Neural cell (in vitro differentiated cells): Measurements from ENCODE around the gene OPN5. TPM values are rescaled to one million over a fixed set of nuclear protein-coding genes. Genes with fewer than 3 reads are reported as not detected.

Experiments used
- H2AFZ ChIP-seq: fragments of 200-600, 300-800 bp; sonication (generic), shearing (Covaris generic); 2 replicates; pipeline ENCODE4 v1.6.0; 2014; ENCODE audit warnings: low read depth, mild to moderate bottlenecking, antibody characterized with exemption, low read length, moderate library complexity
- H3F3A ChIP-seq: fragments of 200-600 bp; shearing (Covaris generic); 2 replicates; pipeline ENCODE4 v1.6.1; 2016; ENCODE audit warnings: mild to moderate bottlenecking, moderate library complexity, mixed read lengths, antibody characterized with exemption, low read length; ENCODE audit not compliant: insufficient read depth, poor library complexity, severe bottlenecking
- H3K27ac ChIP-seq: fragments of 200-600, 300-800 bp; sonication (generic), shearing (Covaris generic); 2 replicates; pipeline ENCODE4 v1.5.1; 2014; ENCODE audit warnings: mild to moderate bottlenecking, low read length, moderate library complexity
- H3K27me3 ChIP-seq: fragments of 300-800, 200-600 bp; sonication (generic), shearing (Covaris generic); 2 replicates; pipeline ENCODE4 v1.6.0; 2014; ENCODE audit warnings: mild to moderate bottlenecking, low read depth, low read length, moderate library complexity; ENCODE audit not compliant: insufficient read depth
- H3K36me3 ChIP-seq: fragments of 300-800, 200-600 bp; sonication (generic), shearing (Covaris generic); 2 replicates; pipeline ENCODE4 v1.5.1; 2014; ENCODE audit warnings: mild to moderate bottlenecking, antibody characterized with exemption, low read length, moderate library complexity; ENCODE audit not compliant: insufficient read depth
- H3K4me2 ChIP-seq: fragments of 300-800, 200-600 bp; sonication (generic), shearing (Covaris generic); 2 replicates; pipeline ENCODE4 v1.6.0; 2014; ENCODE audit warnings: mild to moderate bottlenecking, low read length
- H3K4me3 ChIP-seq: fragments of 300-800, 200-600 bp; sonication (generic), shearing (Covaris generic); 2 replicates; pipeline ENCODE4 v1.5.1; 2014; ENCODE audit warnings: mild to moderate bottlenecking, low read length, moderate library complexity
- H3K79me2 ChIP-seq: fragments of 200-600 bp; shearing (Covaris generic); replicated peaks from 2 replicates; pipeline ENCODE4 v1.6.0; 2014; ENCODE audit warnings: mild to moderate bottlenecking, low read length, moderate library complexity; ENCODE audit not compliant: insufficient read depth
- H3K9ac ChIP-seq: fragments of 300-800, 200-600 bp; sonication (generic), shearing (Covaris generic); 2 replicates; pipeline ENCODE4 v1.6.1; 2016; ENCODE audit warnings: mild to moderate bottlenecking, low read length, mixed read lengths
- H3K9me2 ChIP-seq: fragments of 200-600 bp; shearing (Covaris generic); 2 replicates; pipeline ENCODE4 v1.6.1; 2016; ENCODE audit warnings: mild to moderate bottlenecking, low read length, mixed read lengths; ENCODE audit not compliant: insufficient read depth
- H3K9me3 ChIP-seq: fragments of 200-600, 300-800 bp; sonication (generic), shearing (Covaris generic); 2 replicates; pipeline ENCODE4 v1.6.1; 2016; ENCODE audit warnings: mild to moderate bottlenecking, mixed run types, low read length, moderate library complexity, mixed read lengths
- H4K20me1 ChIP-seq: fragments of 200-600 bp; shearing (Covaris generic); 2 replicates; pipeline ENCODE4 v1.6.1; 2016; ENCODE audit warnings: mild to moderate bottlenecking, mixed run types; ENCODE audit not compliant: insufficient read depth
- CTCF ChIP-seq: fragments of 450-650 bp; IDR thresholded peaks from 2 replicates; pipeline ENCODE4 v1.5.1; 2014; ENCODE audit warnings: antibody characterized with exemption, mild to moderate bottlenecking, moderate library complexity; ENCODE audit not compliant: poor library complexity, severe bottlenecking
- EP300 ChIP-seq: fragments of 450-650 bp; conservative IDR thresholded peaks from 2 replicates; pipeline ENCODE4 v1.6.1; 2014; ENCODE audit warnings: antibody characterized with exemption, mild to moderate bottlenecking, moderate library complexity; ENCODE audit not compliant: poor library complexity, severe bottlenecking
- EZH2 ChIP-seq: fragments of 200-600, 300-800 bp; shearing (Covaris generic), sonication (generic); IDR thresholded peaks from 2 replicates; pipeline ENCODE4 v1.6.1; 2014; ENCODE audit warnings: antibody characterized with exemption, low read length, borderline replicate concordance, mild to moderate bottlenecking; ENCODE audit not compliant: insufficient read depth, poor library complexity, severe bottlenecking
- MXI1 ChIP-seq: fragments of 450-650 bp; conservative IDR thresholded peaks from 2 replicates; pipeline ENCODE4 v1.6.1; 2014; ENCODE audit warnings: antibody characterized with exemption, mild to moderate bottlenecking; ENCODE audit not compliant: poor library complexity, severe bottlenecking
- POLR2AphosphoS5 ChIP-seq: IDR thresholded peaks from 2 replicates; pipeline ENCODE4 v1.6.1; 2012
- RAD21 ChIP-seq: fragments of 450-650 bp; conservative IDR thresholded peaks from 2 replicates; pipeline ENCODE4 v1.6.1; 2014; ENCODE audit warnings: antibody characterized with exemption, mild to moderate bottlenecking, moderate library complexity
- SMC3 ChIP-seq: fragments of 450-650 bp; conservative IDR thresholded peaks from 2 replicates; pipeline ENCODE4 v1.6.1; 2014; ENCODE audit warnings: antibody characterized with exemption, mild to moderate bottlenecking, moderate library complexity; ENCODE audit not compliant: poor library complexity
- TAF1 ChIP-seq: IDR thresholded peaks from 2 replicates; pipeline ENCODE4 v1.6.1; 2012; ENCODE audit warnings: low read depth
- polyA plus RNA-seq: library from polyadenylated mRNA; depleted of rRNA; stranded (reverse); fragments of >200 nt; gene quantifications from 2 replicates; pipeline ENCODE4 v1.2.3, GENCODE V29; 2014
- TF ChIP-seq, protein P1 (sequence below): IDR thresholded peaks from 2 replicates; pipeline ENCODE4 v1.6.1; 2012; ENCODE audit warnings: borderline replicate concordance

The OPN5 gene
- polyA plus RNA-seq, 1 donor from 2014 or later = 0.10 TPM

- Histone ChIP-seq H3F3A (no peaks in the 10 kb centered on the region), H3K9ac (no peak overlapping the region), H3K27me3 (no peaks in the 10 kb centered on the region), H3K79me2 (no peaks in the 10 kb centered on the region), H3K4me2 (no peak overlapping the region), H3K4me3 (no peak overlapping the region), H3K36me3 (no peaks in the 10 kb centered on the region), H3K27ac (no peak overlapping the region), H3K9me2 (no peaks in the 10 kb centered on the region), H4K20me1 (no peaks in the 10 kb centered on the region), H3K9me3 (no peaks in the 10 kb centered on the region), H2AFZ (no peak overlapping the region)
- TF ChIP-seq TAF1 (no peak), EZH2 (no peak), MXI1 (no peak), CTCF (no peak), RAD21 (no peak), EP300 (no peak), SMC3 (no peak)
Observed at GRCh38 chr6:47762502-47762901, 19.3 kb upstream of the OPN5 start.

DNA sequence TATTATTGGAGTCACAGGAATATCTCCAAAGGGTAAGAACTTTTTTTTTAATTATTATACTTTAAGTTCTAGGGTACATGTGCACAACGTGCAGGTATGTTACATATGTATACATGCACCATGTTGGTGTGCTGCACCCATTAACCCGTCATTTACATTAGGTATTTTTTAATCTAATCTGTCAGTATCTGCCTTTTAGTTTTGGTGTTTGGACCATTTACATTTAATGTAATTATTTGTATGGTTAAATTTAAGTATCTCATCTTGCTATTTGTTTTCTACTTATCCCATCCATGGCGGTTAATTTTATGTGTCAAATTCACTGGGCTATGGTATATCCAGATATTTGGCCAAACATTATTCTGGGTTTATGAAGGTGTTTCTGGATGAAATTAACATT lies 15.4 kb upstream of the OPN5 start:
- Histone ChIP-seq H3K36me3 (no peaks in the 10 kb centered on the region), H2AFZ (no peak overlapping the region), H4K20me1 (no peaks in the 10 kb centered on the region), H3K9me2 (no peaks in the 10 kb centered on the region), H3K4me3 (no peak overlapping the region), H3K79me2 (no peaks in the 10 kb centered on the region), H3F3A (no peaks in the 10 kb centered on the region), H3K9me3 (no peaks in the 10 kb centered on the region), H3K4me2 (no peak overlapping the region), H3K27ac (no peak overlapping the region), H3K27me3 (no peaks in the 10 kb centered on the region), H3K9ac (no peak overlapping the region)
- no peak for TF ChIP-seq TAF1
- TF ChIP-seq CTCF = no peak
- TF ChIP-seq, protein P1, sequence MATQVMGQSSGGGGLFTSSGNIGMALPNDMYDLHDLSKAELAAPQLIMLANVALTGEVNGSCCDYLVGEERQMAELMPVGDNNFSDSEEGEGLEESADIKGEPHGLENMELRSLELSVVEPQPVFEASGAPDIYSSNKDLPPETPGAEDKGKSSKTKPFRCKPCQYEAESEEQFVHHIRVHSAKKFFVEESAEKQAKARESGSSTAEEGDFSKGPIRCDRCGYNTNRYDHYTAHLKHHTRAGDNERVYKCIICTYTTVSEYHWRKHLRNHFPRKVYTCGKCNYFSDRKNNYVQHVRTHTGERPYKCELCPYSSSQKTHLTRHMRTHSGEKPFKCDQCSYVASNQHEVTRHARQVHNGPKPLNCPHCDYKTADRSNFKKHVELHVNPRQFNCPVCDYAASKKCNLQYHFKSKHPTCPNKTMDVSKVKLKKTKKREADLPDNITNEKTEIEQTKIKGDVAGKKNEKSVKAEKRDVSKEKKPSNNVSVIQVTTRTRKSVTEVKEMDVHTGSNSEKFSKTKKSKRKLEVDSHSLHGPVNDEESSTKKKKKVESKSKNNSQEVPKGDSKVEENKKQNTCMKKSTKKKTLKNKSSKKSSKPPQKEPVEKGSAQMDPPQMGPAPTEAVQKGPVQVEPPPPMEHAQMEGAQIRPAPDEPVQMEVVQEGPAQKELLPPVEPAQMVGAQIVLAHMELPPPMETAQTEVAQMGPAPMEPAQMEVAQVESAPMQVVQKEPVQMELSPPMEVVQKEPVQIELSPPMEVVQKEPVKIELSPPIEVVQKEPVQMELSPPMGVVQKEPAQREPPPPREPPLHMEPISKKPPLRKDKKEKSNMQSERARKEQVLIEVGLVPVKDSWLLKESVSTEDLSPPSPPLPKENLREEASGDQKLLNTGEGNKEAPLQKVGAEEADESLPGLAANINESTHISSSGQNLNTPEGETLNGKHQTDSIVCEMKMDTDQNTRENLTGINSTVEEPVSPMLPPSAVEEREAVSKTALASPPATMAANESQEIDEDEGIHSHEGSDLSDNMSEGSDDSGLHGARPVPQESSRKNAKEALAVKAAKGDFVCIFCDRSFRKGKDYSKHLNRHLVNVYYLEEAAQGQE = no peak
- no peak for TF ChIP-seq EP300
- no peak for TF ChIP-seq POLR2AphosphoS5
- TF ChIP-seq EZH2 = no peak
- no peak for TF ChIP-seq MXI1
- no peak for TF ChIP-seq RAD21
- TF ChIP-seq SMC3 = no peak
